H9 (cell line): ENCODE data around the gene AKAP14. TPM values are rescaled to one million over a fixed set of nuclear protein-coding genes. Genes with fewer than 3 reads are reported as not detected.
A peak's percentile ranks its signal among the peaks of the same experiment; 100 is the strongest.
"Not testable (repeated sequence)": the region's sequence is repeated elsewhere in the genome, so short reads cannot be mapped to it uniquely, and the experiment has no call there.

Experiments used
- DNase-seq: peaks from one replicate; pipeline ENCODE4 v3.0.0-alpha.2; 2017
- H2AFZ ChIP-seq: one replicate; pipeline ENCODE4 v1.6.1; 2013; ENCODE audit warnings: mild to moderate bottlenecking, low read length, control low read depth, moderate library complexity
- H2AK5ac ChIP-seq: 2 replicates; pipeline ENCODE4 v1.6.1; 2013; ENCODE audit warnings: low read length, control low read depth, mixed read lengths; ENCODE audit not compliant: insufficient read length
- H2BK120ac ChIP-seq: one replicate; pipeline ENCODE4 v1.6.1; 2013; ENCODE audit warnings: low read depth, mild to moderate bottlenecking, low read length, control low read depth, inconsistent platforms; ENCODE audit not compliant: poor library complexity, severe bottlenecking
- H2BK12ac ChIP-seq: 2 replicates; pipeline ENCODE4 v1.6.1; 2013; ENCODE audit warnings: low read length, control low read depth, mixed read lengths, low read depth; ENCODE audit not compliant: insufficient read length
- H2BK15ac ChIP-seq: 2 replicates; pipeline ENCODE4 v1.6.1; 2013; ENCODE audit warnings: low read depth, low read length, control low read depth
- H2BK20ac ChIP-seq: one replicate; pipeline ENCODE4 v1.6.1; 2013; ENCODE audit warnings: low read depth, mild to moderate bottlenecking, low read length, control low read depth, inconsistent platforms; ENCODE audit not compliant: poor library complexity, severe bottlenecking
- H2BK5ac ChIP-seq: 2 replicates; pipeline ENCODE4 v1.6.1; 2013; ENCODE audit warnings: low read length, control low read depth, mixed read lengths; ENCODE audit not compliant: insufficient read length
- H3K14ac ChIP-seq: 2 replicates; pipeline ENCODE4 v1.6.1; 2013; ENCODE audit warnings: low read length, control low read depth; ENCODE audit not compliant: insufficient read depth
- H3K18ac ChIP-seq: 2 replicates; pipeline ENCODE4 v1.6.1; 2013; ENCODE audit warnings: low read depth, mild to moderate bottlenecking, mixed read lengths, low read length, control low read depth; ENCODE audit not compliant: insufficient read length
- H3K23ac ChIP-seq: 2 replicates; pipeline ENCODE4 v1.6.1; 2013; ENCODE audit warnings: low read length, control low read depth, mixed read lengths, low read depth; ENCODE audit not compliant: insufficient read length
- H3K23me2 ChIP-seq: 2 replicates; pipeline ENCODE4 v1.6.1; 2013; ENCODE audit warnings: low read depth, mild to moderate bottlenecking, mixed read lengths, low read length, control low read depth; ENCODE audit not compliant: insufficient read length, poor library complexity, severe bottlenecking
- H3K27ac ChIP-seq: 2 replicates; pipeline ENCODE4 v1.5.1; 2013; ENCODE audit warnings: low read length, control low read depth, mixed read lengths, low read depth; ENCODE audit not compliant: insufficient read length
- H3K27me3 ChIP-seq: 2 replicates; pipeline ENCODE4 v1.6.1; 2013; ENCODE audit warnings: low read length, control low read depth, inconsistent platforms; ENCODE audit not compliant: insufficient read depth
- H3K4ac ChIP-seq: 2 replicates; pipeline ENCODE4 v1.6.1; 2013; ENCODE audit warnings: low read depth, mild to moderate bottlenecking, control low read depth, inconsistent platforms, low read length, moderate library complexity
- H3K4me1 ChIP-seq: 2 replicates; pipeline ENCODE4 v1.6.1; 2013; ENCODE audit warnings: low read length, control low read depth, inconsistent platforms; ENCODE audit not compliant: insufficient read depth
- H3K4me2 ChIP-seq: 2 replicates; pipeline ENCODE4 v1.6.1; 2013; ENCODE audit warnings: low read length, control low read depth, mixed read lengths; ENCODE audit not compliant: insufficient read length, insufficient read depth
- H3K56ac ChIP-seq: 2 replicates; pipeline ENCODE4 v1.6.1; 2013; ENCODE audit warnings: low read depth, mild to moderate bottlenecking, mixed read lengths, low read length, control low read depth; ENCODE audit not compliant: insufficient read length
- H3K79me1 ChIP-seq: 2 replicates; pipeline ENCODE4 v1.6.1; 2013; ENCODE audit warnings: low read depth, mild to moderate bottlenecking, moderate library complexity, low read length, control low read depth, inconsistent platforms; ENCODE audit not compliant: insufficient read depth, poor library complexity, severe bottlenecking
- H3K79me2 ChIP-seq: 2 replicates; pipeline ENCODE4 v1.6.1; 2013; ENCODE audit warnings: low read length, control low read depth, inconsistent platforms; ENCODE audit not compliant: insufficient read depth
- H3K9ac ChIP-seq: 2 replicates; pipeline ENCODE4 v1.6.1; 2013; ENCODE audit warnings: low read length, control low read depth, mixed read lengths; ENCODE audit not compliant: insufficient read length; ENCODE audit errors: extremely low read depth
- H3K9me3 ChIP-seq: one replicate; pipeline ENCODE4 v1.6.1; 2013; ENCODE audit warnings: low read depth, low read length, inconsistent platforms; ENCODE audit not compliant: control insufficient read depth
- H3T11ph ChIP-seq: one replicate; pipeline ENCODE4 v1.6.1; 2013; ENCODE audit warnings: mild to moderate bottlenecking, low read length, control low read depth, inconsistent platforms
- H4K20me1 ChIP-seq: one replicate; pipeline ENCODE4 v1.6.1; 2013; ENCODE audit not compliant: control insufficient read depth, insufficient read length, insufficient read depth
- H4K5ac ChIP-seq: 2 replicates; pipeline ENCODE4 v1.6.1; 2013; ENCODE audit warnings: low read depth, mild to moderate bottlenecking, mixed read lengths, low read length, control low read depth; ENCODE audit not compliant: insufficient read length
- H4K8ac ChIP-seq: replicated peaks from 2 replicates; pipeline ENCODE4 v1.6.1; 2013; ENCODE audit warnings: low read length, control low read depth, mixed read lengths, low read depth; ENCODE audit not compliant: insufficient read length
- H4K91ac ChIP-seq: 2 replicates; pipeline ENCODE4 v1.6.1; 2013; ENCODE audit warnings: low read depth, mild to moderate bottlenecking, moderate library complexity, mixed read lengths, low read length, control low read depth; ENCODE audit not compliant: insufficient read length
- H3K27ac Mint-ChIP-seq, 3 experiments: 2 replicates in 2 of 3; 3 replicates in 1 of 3; pipeline ENCODE4 v1.8.0; 2020 to 2021; ENCODE audit warnings: mixed read lengths in 3 of 3, mild to moderate bottlenecking in 1 of 3, moderate library complexity in 1 of 3
- H3K27me3 Mint-ChIP-seq: 2 replicates; pipeline ENCODE4 v1.8.0; 2021; ENCODE audit warnings: low read depth, mild to moderate bottlenecking, moderate library complexity, mixed read lengths
- H3K36me3 Mint-ChIP-seq, 3 experiments: 2 replicates in 2 of 3; 3 replicates in 1 of 3; pipeline ENCODE4 v1.8.0; 2020 to 2021; ENCODE audit warnings: low read depth in 3 of 3, mixed read lengths in 3 of 3; ENCODE audit not compliant: insufficient read depth in 1 of 3
- H3K4me1 Mint-ChIP-seq, 2 experiments: 2 replicates each; pipeline ENCODE4 v1.8.0; 2020; ENCODE audit warnings: mixed read lengths in 2 of 2
- H3K4me3 Mint-ChIP-seq, 2 experiments: 2 replicates in 1 of 2; 3 replicates in 1 of 2; pipeline ENCODE4 v1.8.0; 2020 to 2021; ENCODE audit warnings: mild to moderate bottlenecking in 2 of 2, mixed read lengths in 2 of 2, moderate library complexity in 1 of 2
- H3K9me3 Mint-ChIP-seq, 2 experiments: 2 replicates in 1 of 2; 3 replicates in 1 of 2; pipeline ENCODE4 v1.8.0; 2020; ENCODE audit warnings: mild to moderate bottlenecking in 2 of 2, mixed read lengths in 2 of 2, moderate library complexity in 1 of 2
- WGBS: extraction: QIAGEN DNeasy Blood & Tissue Kit; methylation state at CpG from one replicate; pipeline ENCODE4 v1.1.7; 2013; ENCODE audit warnings: missing lambda C conversion rate, low lambda C conversion rate, mixed read lengths; ENCODE audit not compliant: insufficient read length; ENCODE audit errors: extremely low coverage; 5-methylcytosine and 5-hydroxymethylcytosine counted together
- total RNA-seq: library from RNA; stranded (reverse); gene quantifications from 2 replicates; pipeline ENCODE4 v1.2.1, GENCODE V29; 2021
- TF ChIP-seq, protein P1 (sequence below): fragments of 200-600 bp; sonication (generic); conservative IDR thresholded peaks from 3 replicates; pipeline ENCODE4 v1.8.0; 2021; ENCODE audit warnings: antibody characterized with exemption, mild to moderate bottlenecking

Gene AKAP14
- total RNA-seq, 1 experiment from 2014 or later: not detected

GRCh38 chrX:119887721-119888425, 7.8 kb upstream of the AKAP14 start:
- H3K4me1 ChIP-seq: no peaks in the 10 kb centered on the region

GRCh38 chrX:119890626-119891025, 5.1 kb upstream of the AKAP14 start:
- not testable (repeated sequence) for H2BK5ac ChIP-seq, H3K27me3 ChIP-seq, H3T11ph ChIP-seq, H4K20me1 ChIP-seq, H4K8ac ChIP-seq, H3K4me1 Mint-ChIP-seq, H3K36me3 Mint-ChIP-seq, H2BK120ac ChIP-seq, H4K5ac ChIP-seq, H3K4me2 ChIP-seq, H3K27me3 Mint-ChIP-seq, H3K14ac ChIP-seq, H2BK12ac ChIP-seq, H3K27ac Mint-ChIP-seq, H3K23me2 ChIP-seq, H2AK5ac ChIP-seq, H3K27ac ChIP-seq, H2BK20ac ChIP-seq, H3K79me2 ChIP-seq, DNase-seq, H2BK15ac ChIP-seq, H3K23ac ChIP-seq, H3K56ac ChIP-seq, H3K79me1 ChIP-seq, H2AFZ ChIP-seq, H4K91ac ChIP-seq, H3K4me3 Mint-ChIP-seq, H3K18ac ChIP-seq, H3K4me1 ChIP-seq, H3K4ac ChIP-seq, H3K9ac ChIP-seq
- peaks cover 16% of the 10 kb centered on the region for H3K9me3 ChIP-seq
- no CpG with 5 or more reads among the region's 36 CpGs for WGBS
- H3K9me3 Mint-ChIP-seq: peaks cover 37 to 52% of the 10 kb centered on the region in 2 experiments

More at GRCh38 chrX:119887721-119888425, 7.8 kb upstream of the AKAP14 start:
- H3K9me3 Mint-ChIP-seq: peaks cover 46 to 53% of the 10 kb centered on the region in 2 experiments
- Histone ChIP-seq H2BK120ac (no peak overlapping the region), H3T11ph (no peak overlapping the region), H2BK5ac (no peak overlapping the region), H3K4ac (no peak overlapping the region), H3K9me3 (peaks cover 21% of the 10 kb centered on the region), H3K56ac (no peak overlapping the region), H4K8ac (no peak overlapping the region), H3K4me2 (peak overlapping the region; percentile 27), H4K91ac (no peak overlapping the region), H2BK20ac (no peak overlapping the region), H3K14ac (no peak overlapping the region), H4K5ac (no peak overlapping the region), H3K27me3 (no peaks in the 10 kb centered on the region), H3K23me2 (no peaks in the 10 kb centered on the region), H2AFZ (no peak overlapping the region), H2BK15ac (no peak overlapping the region), H3K27ac (no peak overlapping the region), H3K79me1 (no peaks in the 10 kb centered on the region), H4K20me1 (no peaks in the 10 kb centered on the region), H3K79me2 (no peaks in the 10 kb centered on the region), H3K18ac (no peak overlapping the region), H3K9ac (no peak overlapping the region), H2AK5ac (no peak overlapping the region), H2BK12ac (no peak overlapping the region), H3K23ac (no peak overlapping the region)
- H3K4me3 Mint-ChIP-seq: peak overlapping the region; percentile 60 to 78
- WGBS: no CpG with 5 or more reads among the region's 40 CpGs
- H3K36me3 Mint-ChIP-seq: 0 out of 7 replicates have a peak, but pooled peaks cover 0 to 5% (median 0%) of the 10 kb centered on the region in 3 experiments
- peak; percentile 88 for DNase-seq
- 0 out of 4 replicates have a peak, but pooled peaks cover 0 to 2% of the 10 kb centered on the region in 2 experiments for H3K4me1 Mint-ChIP-seq
- no peaks in the 10 kb centered on the region; the same call in none of the 2 replicates for H3K27me3 Mint-ChIP-seq
- TF ChIP-seq, protein P1, sequence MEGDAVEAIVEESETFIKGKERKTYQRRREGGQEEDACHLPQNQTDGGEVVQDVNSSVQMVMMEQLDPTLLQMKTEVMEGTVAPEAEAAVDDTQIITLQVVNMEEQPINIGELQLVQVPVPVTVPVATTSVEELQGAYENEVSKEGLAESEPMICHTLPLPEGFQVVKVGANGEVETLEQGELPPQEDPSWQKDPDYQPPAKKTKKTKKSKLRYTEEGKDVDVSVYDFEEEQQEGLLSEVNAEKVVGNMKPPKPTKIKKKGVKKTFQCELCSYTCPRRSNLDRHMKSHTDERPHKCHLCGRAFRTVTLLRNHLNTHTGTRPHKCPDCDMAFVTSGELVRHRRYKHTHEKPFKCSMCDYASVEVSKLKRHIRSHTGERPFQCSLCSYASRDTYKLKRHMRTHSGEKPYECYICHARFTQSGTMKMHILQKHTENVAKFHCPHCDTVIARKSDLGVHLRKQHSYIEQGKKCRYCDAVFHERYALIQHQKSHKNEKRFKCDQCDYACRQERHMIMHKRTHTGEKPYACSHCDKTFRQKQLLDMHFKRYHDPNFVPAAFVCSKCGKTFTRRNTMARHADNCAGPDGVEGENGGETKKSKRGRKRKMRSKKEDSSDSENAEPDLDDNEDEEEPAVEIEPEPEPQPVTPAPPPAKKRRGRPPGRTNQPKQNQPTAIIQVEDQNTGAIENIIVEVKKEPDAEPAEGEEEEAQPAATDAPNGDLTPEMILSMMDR: peak; percentile 73
- H3K27ac Mint-ChIP-seq: no peak overlapping the region
